SK-N-MC (cell line): ENCODE results near the gene ADAMTSL3.

ENCODE experiments used
- EZH2 ChIP-seq: fragments of 200-600 bp; sonication (generic); IDR thresholded peaks from one replicate; pipeline ENCODE4 v1.6.1; 2017; ENCODE audit warnings: antibody characterized with exemption
- POLR2AphosphoS5 ChIP-seq: IDR thresholded peaks from 2 replicates; pipeline ENCODE4 v1.6.1; 2012; ENCODE audit warnings: mild to moderate bottlenecking, low read depth, low read length, borderline replicate concordance

DNA sequence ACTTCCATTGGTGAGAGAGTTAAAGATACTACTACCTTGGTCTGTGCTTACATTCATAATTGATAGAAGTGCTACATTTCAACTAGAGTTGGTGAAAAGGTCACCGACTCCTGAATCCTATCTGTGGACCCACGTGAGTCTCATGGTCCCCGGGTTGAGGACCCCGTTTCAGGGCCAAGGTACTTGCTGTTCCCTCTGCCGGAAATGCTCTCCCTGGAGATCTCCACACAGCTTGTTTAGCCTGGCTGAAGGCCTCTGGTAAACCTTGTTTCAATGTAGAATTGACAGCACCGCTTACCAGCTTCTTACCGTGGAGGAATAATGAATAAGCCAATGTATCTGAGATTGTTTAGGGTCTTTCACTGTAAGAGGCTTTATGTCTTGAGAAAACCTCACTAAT lies 355.7 kb downstream of the ADAMTSL3 start:
- TF ChIP-seq POLR2AphosphoS5: no peak
- no peak for TF ChIP-seq EZH2
